NCI-H2227 treated with DMSO at 0.1 percent for 48 hours (cell line): ENCODE measurements around the gene N4BP2.
"Not testable (repeated sequence)": the region's sequence is repeated elsewhere in the genome, so short reads cannot be mapped to it uniquely, and the experiment has no call there.

ENCODE experiments used
- DNase-seq: peaks from one replicate; lab custom pipeline; 2025; lab: John Stamatoyannopoulos, UW

Gene N4BP2

DNA sequence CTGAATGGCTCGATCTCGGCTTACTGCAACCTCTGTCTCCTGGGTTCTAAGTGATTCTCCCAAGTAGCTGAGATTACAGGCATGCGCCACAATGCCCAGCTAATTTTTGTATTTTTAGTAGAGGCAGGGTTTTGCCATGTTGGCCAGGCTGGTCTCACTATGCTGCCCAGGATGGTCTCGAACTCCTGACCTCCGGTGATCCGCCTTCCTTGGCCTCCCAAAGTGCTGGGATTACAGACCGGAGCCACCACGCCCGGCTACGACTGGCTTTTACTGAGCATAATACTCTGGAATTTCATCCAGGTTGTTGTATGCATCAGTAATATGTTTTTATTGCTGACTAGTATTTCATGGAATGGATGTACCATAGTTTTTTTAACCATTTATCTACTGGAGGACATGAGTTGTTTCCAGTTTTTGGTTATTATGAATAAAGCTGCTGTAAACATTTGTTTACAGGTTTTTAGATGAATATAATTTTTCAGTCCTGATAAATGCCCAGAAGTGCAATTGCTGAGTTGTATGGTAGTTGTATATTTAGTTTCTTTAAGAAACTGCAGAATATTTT lies 31.2 kb downstream of the N4BP2 start:
- no peak for DNase-seq

DNA sequence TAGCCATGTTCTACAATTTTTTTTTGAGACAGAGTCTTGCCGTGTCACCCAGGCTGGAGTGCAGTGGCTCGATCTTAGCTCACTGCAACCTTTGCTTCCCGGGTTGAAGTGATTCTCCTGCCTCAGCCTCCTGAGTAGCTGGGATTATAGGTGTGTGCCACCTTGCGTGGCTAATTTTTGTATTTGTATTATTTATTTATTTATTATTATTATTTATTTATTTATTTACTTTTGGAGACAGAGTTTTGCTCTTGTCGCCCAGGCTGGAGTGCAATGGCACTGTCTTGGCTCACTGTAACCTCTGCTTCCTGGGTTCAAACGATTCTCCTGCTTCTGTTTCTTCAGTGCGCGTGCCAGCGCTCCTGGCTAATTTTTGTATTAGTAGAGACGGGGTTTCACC lies 36.8 kb downstream of the N4BP2 start:
- not testable (repeated sequence) for DNase-seq

DNA sequence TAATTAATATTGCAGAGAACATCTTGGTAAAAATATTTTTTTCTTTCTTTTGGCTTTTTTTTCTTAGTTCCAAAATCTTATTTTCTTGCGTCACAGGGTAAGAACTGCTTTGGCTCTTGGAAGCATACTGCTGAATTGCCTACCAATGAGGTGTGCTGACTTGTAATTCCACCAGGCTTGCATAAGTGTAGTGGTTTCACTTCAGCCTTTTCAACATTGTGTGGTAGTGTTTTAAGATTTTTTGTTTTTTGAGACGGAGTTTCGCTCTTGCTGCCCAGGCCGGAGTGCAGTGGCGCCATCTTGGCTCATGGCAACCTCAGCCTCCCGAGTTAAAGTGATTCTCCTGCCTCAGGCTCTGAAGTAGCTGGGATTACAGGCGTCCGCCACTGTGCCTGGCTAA lies 42.4 kb downstream of the N4BP2 start:
- DNase-seq, result no peak

DNA sequence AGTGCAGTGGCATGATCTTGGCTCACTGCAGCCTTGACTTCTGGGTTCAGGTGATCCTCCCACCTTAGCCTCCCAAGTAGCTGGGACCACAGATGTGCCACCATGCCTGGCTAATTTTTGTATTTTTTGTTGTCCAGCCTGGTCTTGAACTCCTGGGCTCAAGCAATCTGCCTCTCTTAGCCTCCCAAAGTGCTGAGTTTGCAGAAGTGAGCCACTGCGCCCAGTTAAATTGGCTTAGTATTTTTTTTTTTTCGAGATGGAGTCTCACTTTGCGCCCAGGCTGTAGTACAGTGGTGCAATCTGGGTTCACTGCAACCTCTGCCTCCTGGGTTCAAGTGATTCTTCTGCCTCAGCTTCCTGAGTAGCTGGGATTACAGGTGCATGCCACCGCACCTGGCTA lies 50.5 kb downstream of the N4BP2 start:
- not testable (repeated sequence) for DNase-seq

DNA sequence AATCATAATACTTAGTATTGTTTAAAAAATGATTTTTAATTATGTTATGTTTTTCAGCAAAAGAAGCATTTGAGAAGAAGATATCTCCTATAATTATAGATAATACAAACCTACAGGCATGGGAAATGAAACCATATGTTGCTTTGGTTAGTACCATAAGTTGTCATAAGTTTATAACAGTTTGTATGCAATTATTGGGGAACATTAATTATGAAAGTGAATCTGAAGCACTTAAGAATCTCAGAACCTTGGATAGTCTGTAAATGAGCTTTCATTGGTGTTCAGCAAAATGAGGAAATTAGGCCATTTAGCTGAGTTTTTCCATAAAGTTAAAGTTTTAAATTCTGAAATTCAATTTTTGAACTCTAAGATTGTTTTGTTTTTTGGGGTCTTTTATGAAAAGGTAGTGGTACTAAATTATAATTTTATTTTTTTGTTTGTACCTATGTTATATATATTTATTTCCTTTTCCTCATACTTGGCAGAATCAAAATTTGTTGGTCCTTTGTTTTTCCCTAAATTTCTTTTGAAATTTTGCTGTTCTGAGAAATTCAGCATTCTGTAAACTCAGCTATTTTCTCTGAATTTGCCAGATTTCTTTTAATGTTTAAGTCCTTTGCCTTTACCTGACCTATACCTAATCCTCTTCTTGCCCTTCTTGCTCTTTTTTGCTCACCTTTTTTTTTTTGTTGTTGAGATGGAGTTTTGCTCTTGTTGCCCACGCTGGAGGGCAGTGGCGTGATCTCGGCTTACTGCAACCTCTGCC lies 55.6 kb downstream of the N4BP2 start:
- no peak for DNase-seq

DNA sequence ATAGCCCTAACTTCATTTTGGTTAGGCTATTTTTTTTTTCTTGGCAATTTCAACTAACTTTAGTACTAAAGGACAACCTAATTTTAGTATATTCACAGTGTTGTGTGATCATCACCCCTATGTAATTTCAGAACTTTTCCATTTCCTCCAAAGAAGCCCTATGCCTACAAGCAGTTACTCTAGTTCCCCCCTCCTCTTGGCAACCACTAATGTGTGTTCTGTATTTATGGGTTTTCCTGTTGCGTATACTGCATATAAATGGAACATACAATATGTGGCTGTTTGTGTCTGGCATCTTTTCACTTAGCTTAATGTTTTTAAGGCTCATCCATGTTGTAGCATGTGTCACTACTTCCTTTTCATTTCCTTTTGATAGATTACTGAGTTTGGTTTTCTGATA lies 57.6 kb downstream of the N4BP2 start:
- DNase-seq, result no peak

DNA sequence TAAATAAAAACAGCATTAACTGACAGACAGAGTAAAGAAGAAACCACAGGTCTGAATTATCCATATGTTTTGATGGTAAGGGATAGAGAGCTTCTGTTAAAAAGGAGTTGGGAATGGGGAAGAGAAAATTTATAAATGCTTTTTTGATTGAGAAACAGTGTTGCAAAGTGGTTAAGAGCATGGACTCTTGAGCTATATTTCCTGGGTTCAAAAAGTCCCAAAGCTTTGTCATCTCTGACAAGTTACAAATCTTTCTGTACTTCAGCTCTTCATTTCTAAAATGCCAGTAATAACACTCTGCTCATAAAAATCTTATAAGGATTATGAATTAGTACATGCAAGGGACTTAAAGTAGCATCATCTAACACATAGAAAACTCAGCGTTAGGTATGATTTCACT lies 62.2 kb downstream of the N4BP2 start:
- DNase-seq, result no peak

DNA sequence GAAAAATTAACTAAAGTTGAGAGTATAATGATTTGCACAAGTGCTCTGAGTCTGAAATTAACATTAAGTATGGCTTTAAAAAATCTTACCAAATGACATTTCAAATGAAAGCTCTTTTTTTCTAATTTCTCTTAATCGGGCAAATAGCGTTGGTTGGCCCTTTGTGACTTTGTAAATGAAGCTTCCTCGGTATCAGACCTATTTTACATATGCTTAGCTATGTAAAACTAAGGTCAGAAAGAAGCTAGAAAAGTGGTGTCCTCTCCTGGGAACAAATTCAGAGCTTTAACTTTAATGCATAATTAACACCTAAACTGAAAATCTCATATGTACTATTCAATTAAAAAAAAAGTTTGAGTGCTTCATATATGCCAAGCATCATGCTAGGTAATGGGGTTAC lies 62.7 kb downstream of the N4BP2 start:
- DNase-seq, result no peak

DNA sequence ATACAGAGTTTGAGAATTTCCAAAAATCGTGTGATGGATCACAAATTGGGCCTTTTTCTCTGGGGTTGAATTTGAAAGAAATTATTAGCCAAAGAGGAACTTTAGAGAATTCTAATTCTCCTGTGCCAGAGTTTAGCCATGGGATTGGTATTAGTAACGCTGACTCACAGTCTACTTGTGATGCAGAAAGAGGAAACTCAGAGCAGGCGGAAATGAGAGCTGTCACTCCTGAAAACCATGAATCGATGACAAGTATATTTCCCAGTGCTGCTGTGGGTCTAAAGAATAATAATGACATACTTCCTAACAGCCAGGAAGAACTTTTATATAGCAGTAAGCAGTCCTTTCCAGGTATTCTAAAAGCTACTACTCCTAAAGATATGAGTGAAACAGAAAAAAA lies 64.9 kb downstream of the N4BP2 start:
- no peak for DNase-seq

DNA sequence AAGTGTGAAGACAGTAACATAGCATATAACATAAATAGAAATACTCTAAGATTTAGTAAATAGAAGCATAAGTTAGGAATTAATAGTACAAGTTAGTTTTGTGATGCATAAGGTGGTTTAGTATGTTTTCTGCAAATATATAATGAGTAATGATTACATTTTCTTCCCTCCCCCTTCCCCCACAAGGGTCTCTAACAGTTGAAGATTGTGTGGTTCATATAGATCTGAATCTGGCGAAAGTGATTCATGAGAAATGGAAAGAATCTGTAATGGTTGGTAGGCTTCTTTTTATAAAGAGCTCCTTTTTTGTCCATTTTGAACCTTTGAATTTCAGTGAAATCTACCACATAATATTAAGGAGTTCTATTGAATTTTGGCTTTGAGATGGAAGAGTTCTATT lies 66.3 kb downstream of the N4BP2 start:
- DNase-seq, result no peak

DNA sequence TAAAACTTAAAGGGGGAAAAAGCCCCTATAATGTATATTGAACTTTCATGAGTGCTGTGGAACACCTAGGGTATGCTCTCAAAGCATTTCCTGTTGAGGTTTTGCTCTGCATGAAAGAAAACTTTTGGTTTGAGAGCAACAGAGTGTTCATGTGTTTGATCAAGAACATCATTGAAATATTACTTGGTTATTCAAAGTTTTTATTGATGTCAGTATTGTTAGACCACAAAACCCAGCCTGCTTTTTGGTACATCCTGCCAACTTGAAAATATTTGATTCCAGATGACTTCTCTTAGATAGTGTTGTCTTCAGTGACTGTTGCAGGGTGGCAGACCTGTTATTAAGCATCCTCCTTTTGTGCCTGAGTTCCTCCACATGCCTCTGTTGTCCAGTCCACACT lies 68.0 kb downstream of the N4BP2 start:
- DNase-seq, result no peak

DNA sequence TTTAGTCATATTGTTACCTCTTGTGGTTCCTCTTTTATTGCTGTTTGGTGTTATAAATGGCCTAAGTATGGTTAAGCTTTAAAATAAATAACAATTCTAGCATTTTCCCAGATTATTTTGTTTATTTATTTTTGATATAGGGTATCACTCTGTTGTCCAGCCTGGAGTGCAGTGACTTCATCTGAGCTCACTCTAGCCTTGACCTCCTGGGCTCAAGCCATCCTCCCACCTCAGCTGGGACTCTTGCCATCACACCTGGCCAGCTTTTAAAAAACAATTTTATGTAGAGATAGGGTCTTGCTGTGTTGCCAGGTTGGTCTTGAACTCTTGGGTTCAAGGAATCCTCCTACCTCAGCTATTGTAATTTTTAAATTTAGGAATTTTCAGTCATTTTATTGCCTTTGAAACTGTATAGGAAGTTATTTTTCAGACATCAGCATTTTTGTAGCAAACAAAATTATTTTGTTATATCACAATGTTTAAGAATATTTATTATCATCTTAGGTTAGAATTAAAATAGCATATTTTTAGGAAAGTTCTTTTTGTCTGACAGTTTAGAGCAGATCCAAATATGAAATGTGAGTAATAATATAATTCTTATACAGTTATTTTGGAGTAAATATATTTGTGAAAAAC lies 73.9 kb downstream of the N4BP2 start:
- DNase-seq, result no peak

DNA sequence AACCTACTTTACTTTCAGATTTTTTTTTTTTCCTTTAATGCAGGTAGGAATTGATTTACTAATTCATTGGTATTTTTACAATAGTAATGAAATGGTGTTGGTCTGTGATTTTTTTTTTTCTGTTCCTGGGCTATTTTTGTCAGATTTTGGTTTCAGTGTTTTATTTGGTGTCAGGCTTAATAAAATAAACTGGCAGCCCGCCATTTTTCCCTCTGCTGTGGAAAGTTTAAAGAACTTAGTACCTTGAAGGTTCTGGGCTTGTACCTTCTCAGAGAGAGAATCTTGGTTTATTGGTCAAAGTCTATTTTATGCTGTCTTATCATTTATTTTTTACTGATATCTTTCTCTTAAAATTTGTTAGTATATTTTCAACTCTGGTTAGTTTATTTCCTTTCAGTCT lies 76.2 kb downstream of the N4BP2 start:
- DNase-seq, result no peak

DNA sequence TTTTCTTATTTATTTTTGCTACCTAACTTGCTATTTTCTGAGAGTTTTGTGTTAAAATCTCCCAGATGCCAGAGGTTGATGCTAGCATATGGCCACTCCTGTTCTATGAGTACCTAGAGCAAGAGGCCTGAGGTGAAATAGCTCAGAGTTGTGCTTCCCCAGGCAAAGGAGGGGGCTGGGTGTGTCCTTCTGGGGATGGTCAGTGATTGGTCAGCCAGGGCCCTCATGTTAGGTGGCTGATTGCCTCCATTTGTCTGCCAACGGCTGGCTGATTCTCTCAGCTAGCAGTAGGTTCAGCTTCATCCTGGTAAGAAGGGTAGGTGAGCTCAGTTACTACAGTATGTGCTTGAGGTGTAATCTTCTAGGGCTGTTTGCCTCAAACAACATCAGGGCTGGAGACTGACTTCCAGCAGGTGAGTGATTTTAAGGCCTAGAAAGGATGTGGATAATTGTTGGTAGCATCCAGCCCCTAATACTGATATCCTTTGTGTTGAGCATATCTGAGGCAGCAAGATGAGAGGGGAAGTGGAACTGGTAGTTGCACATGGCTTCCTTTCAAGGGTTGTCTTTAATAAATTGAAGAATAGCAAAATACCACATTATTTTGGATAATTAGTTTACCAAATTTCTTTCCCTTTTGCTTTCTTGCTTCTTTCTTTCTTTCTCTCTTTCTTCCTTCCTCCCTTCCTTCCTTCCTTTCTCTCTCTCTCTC lies 77.7 kb downstream of the N4BP2 start:
- DNase-seq, result no peak

DNA sequence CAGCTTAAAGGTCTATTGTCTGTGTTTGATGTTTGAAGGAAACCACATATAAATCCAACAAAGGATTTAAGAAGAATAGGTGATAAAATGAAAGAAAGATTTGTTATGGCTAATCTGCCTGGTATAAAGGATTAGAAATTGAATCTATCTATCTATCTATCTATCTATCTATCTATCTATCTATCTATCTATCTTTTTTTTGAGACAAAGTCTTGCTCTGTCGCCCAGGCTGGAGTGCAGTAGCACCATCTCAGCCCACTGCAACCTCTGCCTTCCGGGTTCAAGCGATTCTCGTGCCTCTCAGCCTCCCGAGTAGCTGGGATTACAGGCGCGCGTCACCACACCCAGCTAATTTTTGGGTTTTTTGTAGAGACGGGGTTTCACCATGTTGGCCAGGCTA lies 79.6 kb downstream of the N4BP2 start:
- not testable (repeated sequence) for DNase-seq

DNA sequence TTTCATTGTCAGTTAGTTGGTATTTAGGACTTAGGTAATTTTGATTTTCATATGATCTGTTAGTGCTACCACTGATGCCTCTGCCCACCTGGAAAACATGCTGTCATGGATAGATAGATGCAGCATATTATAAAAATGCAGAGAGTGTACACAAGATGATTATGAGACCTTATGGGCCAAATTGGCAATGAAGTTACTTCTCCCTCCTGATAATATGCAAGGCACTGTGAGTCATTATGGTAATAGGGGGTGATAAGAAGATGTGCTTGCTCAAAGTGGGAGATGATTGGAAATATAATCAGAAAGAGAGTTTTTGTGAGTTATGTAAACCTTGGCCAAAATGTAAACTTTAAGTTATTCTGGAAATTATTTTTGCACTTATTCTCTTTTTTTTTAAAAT lies 83.5 kb downstream of the N4BP2 start:
- DNase-seq, result no peak

DNA sequence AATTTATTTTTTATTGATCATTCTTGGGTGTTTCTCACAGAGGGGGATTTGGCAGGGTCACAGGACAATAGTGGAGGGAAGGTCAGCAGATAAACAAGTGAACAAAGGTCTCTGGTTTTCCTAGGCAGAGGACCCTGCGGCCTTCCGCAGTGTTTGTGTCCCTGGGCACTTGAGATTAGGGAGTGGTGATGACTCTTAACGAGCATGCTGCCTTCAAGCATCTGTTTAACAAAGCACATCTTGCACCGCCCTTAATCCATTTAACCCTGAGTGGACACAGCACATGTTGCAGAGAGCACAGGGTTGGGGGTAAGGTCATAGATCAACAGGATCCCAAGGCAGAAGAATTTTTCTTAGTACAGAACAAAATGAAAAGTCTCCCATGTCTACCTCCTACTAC lies 83.9 kb downstream of the N4BP2 start:
- not testable (repeated sequence) for DNase-seq

DNA sequence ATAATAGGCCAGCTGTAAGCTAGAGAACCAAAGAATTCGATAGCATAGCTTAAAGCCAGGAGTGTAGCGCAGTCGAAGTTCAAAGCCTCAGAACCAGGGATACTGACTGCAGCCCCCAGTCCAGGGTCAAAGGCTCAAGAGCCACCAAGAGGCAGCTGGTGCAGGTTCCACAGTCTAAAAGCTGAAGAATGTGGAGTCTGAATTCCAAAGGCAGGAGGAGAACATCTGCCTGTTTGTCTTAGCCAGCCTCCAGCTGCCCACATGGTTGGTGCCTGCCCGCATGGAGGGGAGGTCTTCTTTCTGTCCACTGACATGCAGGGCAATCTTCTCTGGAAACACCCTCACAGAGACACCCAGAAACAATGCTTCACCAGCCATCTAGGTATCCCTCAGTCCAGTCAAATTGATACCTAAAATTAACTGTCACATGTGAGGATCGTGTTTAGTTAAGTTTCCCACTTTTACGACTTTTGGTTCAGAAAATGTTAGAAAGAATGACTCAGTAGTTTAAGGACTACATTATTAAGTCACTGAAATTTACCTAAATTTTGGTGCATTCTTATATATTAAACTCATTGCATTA lies 87.4 kb downstream of the N4BP2 start:
- no peak for DNase-seq

DNA sequence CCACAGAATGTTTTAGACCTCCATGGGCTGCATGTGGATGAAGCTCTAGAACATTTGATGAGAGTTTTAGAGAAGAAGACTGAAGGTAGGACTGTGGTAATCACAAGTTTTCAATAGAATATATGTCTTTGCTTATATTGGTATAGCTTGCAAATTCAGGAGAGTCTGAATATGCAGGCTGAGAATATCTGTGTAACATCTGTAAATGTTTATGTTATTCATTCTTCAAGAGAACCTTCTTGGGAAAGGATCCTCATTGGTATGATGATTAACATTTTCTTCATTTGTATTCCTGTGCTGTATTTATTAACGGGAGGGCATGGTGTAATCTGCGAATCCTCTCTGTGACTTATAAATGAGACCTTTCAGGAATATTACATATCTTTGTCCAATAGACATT lies 88.1 kb downstream of the N4BP2 start:
- DNase-seq, result no peak

DNA sequence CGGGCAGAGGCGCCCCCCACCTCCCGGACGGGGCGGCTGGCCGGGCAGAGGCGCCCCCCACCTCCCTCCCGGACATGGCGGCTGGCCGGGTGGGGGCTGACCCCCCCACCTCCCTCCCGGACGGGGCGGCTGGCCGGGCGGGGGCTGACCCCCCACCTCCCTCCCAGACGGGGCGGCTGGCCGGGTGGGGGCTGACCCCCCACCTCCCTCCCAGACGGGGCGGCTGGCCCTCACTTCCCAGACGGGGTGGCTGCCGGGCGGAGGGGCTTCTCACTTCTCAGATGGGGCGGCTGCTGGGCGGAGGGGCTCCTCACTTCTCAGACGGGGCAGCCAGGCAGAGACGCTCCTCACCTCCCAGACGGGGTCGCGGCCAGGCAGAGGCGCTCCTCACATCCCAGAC lies 90.8 kb downstream of the N4BP2 start:
- DNase-seq, result not testable (repeated sequence)

DNA sequence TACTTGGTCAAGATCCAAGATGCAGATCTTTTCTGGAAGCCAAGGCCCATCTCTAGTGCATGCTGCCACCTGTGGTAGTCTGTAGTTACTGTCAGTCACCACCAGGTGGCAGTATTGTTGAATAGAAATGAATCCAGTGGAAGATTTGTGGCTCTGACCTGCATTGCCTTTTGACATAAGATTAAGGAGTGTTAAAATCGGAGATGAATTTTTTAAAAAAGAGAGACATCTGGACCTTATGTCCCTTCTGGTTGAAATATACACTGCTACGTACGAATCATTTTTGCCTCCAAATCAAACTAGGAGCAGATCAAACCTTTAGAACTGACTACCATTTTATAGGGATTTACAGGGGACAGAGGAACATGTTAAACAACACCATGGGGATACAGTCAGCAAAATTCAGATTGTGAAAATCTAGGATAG lies 93.3 kb downstream of the N4BP2 start:
- peak; percentile 41 for DNase-seq

DNA sequence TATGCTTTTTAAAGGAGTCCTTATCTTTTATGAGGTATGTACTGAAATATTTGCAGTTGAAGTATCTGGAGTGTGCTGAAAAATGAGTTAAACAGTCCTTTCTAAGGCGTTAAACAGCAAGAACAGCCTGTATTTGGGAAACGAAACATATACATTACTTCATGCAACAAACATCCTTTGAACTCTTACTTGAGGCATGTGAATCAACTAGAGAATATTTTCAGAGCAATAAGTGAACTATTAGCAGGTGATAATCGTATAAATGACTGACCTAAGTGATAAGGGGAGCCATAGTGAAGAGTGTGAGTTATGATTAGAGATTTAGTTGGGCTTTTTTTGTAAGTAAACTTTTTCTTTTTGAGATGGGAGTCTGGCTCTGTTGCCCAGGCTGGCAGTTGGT lies 94.3 kb downstream of the N4BP2 start:
- no peak for DNase-seq

DNA sequence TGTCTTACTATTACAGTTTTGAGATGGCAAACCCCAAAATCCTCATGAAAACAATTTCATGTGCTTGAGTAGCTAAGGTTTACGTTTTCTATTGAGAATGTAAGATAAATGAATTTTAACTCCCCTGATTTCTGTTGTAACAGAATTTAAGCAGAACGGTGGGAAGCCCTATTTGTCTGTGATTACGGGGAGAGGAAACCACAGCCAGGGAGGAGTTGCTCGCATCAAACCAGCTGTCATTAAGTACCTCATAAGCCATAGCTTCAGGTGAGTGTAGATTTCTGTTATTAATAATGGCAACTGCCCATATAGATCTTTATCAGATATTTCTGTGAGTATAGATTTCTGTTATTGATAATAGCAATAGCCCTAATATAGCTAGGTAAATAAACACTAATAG lies 96.0 kb downstream of the N4BP2 start:
- no peak for DNase-seq
